Natural killer cell (primary cell): ENCODE results near the gene COA3. TPM values are rescaled to one million over a fixed set of nuclear protein-coding genes. Genes with fewer than 3 reads are reported as not detected.

ENCODE experiments used
- ATAC-seq, 3 donors: fragments of 150-1000 bp in 2 of 3; fragments of 200-7000 bp in 1 of 3; cut with Tn5 transposase; 1 replicate in 1 of 3; 2 replicates in 2 of 3; pipeline ENCODE4 v1.10.0; 2021; ENCODE audit warnings: mild to moderate bottlenecking in 2 of 3, moderate library complexity in 2 of 3
- DNase-seq, 2 donors: peaks; one replicate each; pipeline versions ENCODE4 v3.0.0 to v3.0.0-alpha.2; 2013 to 2021; ENCODE audit warnings: mixed read lengths in 1 of 2
- H3K27ac ChIP-seq: one replicate; pipeline ENCODE4 v1.5.1; 2013; ENCODE audit warnings: mild to moderate bottlenecking, low read length
- H3K27me3 ChIP-seq: one replicate; pipeline ENCODE4 v1.6.1; 2013; ENCODE audit warnings: low read length; ENCODE audit not compliant: control insufficient read depth, insufficient read depth
- H3K36me3 ChIP-seq: one replicate; pipeline ENCODE4 v1.6.1; 2013; ENCODE audit warnings: low read length; ENCODE audit not compliant: control insufficient read depth, insufficient read depth
- H3K4me1 ChIP-seq: one replicate; pipeline ENCODE4 v1.6.1; 2013; ENCODE audit warnings: low read length; ENCODE audit not compliant: control insufficient read depth, insufficient read depth
- H3K4me3 ChIP-seq: one replicate; pipeline ENCODE4 v1.5.1; 2013; ENCODE audit warnings: low read length
- H3K9me3 ChIP-seq: one replicate; pipeline ENCODE4 v1.6.1; 2013; ENCODE audit warnings: low read length; ENCODE audit not compliant: control insufficient read depth, insufficient read depth
- H3K27ac Mint-ChIP-seq, 2 donors: one replicate each; pipeline ENCODE4 v1.8.0; 2022; ENCODE audit warnings: mild to moderate bottlenecking in 2 of 2, mixed read lengths in 2 of 2, moderate library complexity in 1 of 2
- H3K27me3 Mint-ChIP-seq, 2 donors: one replicate each; pipeline ENCODE4 v1.8.0; 2022; ENCODE audit warnings: low read depth in 2 of 2, mixed read lengths in 2 of 2
- H3K36me3 Mint-ChIP-seq: one replicate; pipeline ENCODE4 v1.8.0; 2022; ENCODE audit warnings: mixed read lengths
- H3K4me1 Mint-ChIP-seq, 2 donors: one replicate each; pipeline ENCODE4 v1.8.0; 2022; ENCODE audit warnings: mixed read lengths in 2 of 2
- H3K4me3 Mint-ChIP-seq: one replicate; pipeline ENCODE4 v1.8.0; 2022; ENCODE audit warnings: mild to moderate bottlenecking, moderate library complexity, mixed read lengths
- H3K9me3 Mint-ChIP-seq, 2 donors: one replicate each; pipeline ENCODE4 v1.8.0; 2022; ENCODE audit warnings: mixed read lengths in 2 of 2
- WGBS: methylation state at CpG from one replicate; pipeline ENCODE4 v1.1.7; 2013; ENCODE audit warnings: missing lambda C conversion rate; ENCODE audit not compliant: insufficient coverage; 5-methylcytosine and 5-hydroxymethylcytosine counted together
- intact Hi-C: fragments of 100-400 bp; cut with micrococcal nuclease; formaldehyde crosslinking; loops from one replicate; pipeline ENCODE4 v1.14.2; 2022
- total RNA-seq, 4 donors: library from RNA; stranded (reverse); fragments of 120-200 nt in 1 of 4; gene quantifications; one replicate each; pipeline versions ENCODE4 v1.2.3 to v1.2.4, GENCODE V29; 2013 to 2022
- TF ChIP-seq, protein P1 (sequence below): fragments of 200-600 bp; IDR thresholded peaks from one replicate; pipeline ENCODE4 v1.8.0; 2022; ENCODE audit warnings: antibody characterized with exemption

The COA3 gene
- total RNA-seq, 3 donors from 2014 or later (not counting 1 experiment from before 2014, with no cell fraction given) = 12.9 to 19.3 (median 13.1) TPM

DNA sequence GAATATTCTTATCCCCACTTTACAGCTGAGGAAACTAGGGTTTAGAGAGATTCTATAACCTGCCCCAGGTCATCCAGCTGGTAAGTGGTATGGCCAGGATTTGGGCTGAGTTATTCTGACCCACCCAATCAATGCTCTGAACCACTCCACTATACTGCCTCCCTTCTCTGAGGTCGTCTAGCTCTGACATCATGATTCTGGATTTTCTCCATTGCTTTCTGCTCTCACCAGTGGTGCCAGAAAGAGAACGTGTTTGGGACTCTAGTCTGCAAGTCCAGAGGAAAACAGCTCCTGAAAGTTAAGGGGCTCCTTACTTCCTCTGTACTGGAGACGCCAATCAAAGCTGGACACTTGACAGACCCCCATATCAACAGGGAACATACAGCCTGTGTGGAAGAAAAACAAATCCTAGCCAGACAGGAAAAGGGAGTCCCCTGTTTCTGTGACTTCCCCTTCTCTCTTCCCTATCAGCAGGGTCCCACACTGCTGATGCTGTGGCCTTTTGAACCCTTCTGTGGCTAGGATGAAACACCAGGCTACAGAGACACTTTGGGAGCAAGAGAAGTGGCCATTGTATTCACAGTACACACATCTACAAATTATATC, 47.7 kb downstream of the COA3 start:
- Histone ChIP-seq H3K4me3 (no peak overlapping the region), H3K9me3 (no peaks in the 10 kb centered on the region), H3K27ac (no peak overlapping the region), H3K27me3 (peaks cover 6% of the 10 kb centered on the region), H3K4me1 (no peaks in the 10 kb centered on the region), H3K36me3 (no peaks in the 10 kb centered on the region)
- no peak for DNase-seq
- no peak for ATAC-seq
- Mint-ChIP-seq H3K36me3 (no peaks in the 10 kb centered on the region), H3K4me1 (no peaks in the 10 kb centered on the region), H3K27ac (no peak overlapping the region), H3K9me3 (no peaks in the 10 kb centered on the region), H3K27me3 (peaks cover 19 to 31% of the 10 kb centered on the region in 2 donors), H3K4me3 (no peak overlapping the region)
- 6% methylated on average over 3 of the region's 3 CpGs for WGBS
- TF ChIP-seq, protein P1, sequence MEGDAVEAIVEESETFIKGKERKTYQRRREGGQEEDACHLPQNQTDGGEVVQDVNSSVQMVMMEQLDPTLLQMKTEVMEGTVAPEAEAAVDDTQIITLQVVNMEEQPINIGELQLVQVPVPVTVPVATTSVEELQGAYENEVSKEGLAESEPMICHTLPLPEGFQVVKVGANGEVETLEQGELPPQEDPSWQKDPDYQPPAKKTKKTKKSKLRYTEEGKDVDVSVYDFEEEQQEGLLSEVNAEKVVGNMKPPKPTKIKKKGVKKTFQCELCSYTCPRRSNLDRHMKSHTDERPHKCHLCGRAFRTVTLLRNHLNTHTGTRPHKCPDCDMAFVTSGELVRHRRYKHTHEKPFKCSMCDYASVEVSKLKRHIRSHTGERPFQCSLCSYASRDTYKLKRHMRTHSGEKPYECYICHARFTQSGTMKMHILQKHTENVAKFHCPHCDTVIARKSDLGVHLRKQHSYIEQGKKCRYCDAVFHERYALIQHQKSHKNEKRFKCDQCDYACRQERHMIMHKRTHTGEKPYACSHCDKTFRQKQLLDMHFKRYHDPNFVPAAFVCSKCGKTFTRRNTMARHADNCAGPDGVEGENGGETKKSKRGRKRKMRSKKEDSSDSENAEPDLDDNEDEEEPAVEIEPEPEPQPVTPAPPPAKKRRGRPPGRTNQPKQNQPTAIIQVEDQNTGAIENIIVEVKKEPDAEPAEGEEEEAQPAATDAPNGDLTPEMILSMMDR = no peak
- intact Hi-C loops = no loop called here

DNA sequence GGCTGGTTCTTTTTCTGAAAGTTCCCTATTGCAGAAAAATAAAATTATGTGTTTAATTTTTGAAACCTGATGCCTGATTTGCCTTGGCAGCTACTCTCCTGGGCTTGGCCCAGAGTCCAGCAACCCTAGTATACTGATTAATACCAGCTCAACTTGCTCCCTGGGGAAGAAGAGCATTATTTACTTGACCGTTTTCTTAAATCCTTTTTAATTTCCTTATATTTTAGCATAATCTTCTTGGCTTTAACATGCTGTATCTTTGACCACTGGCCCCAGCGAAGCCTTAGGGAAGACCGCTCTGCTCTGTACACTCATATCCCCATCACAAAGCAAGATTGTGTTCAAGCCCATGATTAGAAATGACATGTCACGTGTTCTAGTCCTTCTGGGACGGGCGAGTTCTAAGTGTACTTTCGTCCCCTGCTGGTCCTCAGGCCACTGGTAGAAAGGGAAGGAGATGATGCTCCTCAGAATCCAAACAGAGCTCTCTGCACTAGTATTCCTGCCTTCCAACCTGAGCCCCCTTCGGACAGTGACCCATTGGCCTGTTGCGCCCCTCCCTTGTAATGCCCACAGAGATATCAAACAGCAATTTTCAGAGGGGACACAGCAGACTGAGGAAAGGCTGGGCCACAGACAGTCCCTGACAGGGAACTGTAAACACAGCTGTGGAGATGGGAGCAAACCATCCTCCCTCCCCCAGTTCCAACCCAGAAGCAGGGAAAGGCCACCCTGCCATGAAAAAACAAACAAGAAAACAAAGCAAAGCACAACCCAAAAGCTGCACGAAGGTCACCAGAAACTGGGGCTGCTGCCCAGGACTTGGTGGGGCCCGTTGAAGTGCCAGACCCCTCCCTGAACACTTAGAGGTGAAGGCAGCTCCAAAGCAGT, 49.4 kb downstream of the COA3 start:
- H3K27ac Mint-ChIP-seq = no peak overlapping the region
- intact Hi-C loops = no loop called here
- TF ChIP-seq, protein P1 = no peak
- H3K36me3 Mint-ChIP-seq = no peaks in the 10 kb centered on the region
- no peaks in the 10 kb centered on the region for H3K9me3 ChIP-seq
- peaks cover 9% of the 10 kb centered on the region for H3K4me1 ChIP-seq
- H3K9me3 Mint-ChIP-seq = no peaks in the 10 kb centered on the region
- ATAC-seq = no peak
- peaks cover 6 to 8% of the 10 kb centered on the region in 2 donors for H3K4me1 Mint-ChIP-seq
- H3K27me3 ChIP-seq = peaks cover 6% of the 10 kb centered on the region
- H3K27ac ChIP-seq = no peak overlapping the region
- no peak for DNase-seq
- peaks cover 16 to 25% of the 10 kb centered on the region in 2 donors for H3K27me3 Mint-ChIP-seq
- no peak overlapping the region for H3K4me3 ChIP-seq
- WGBS = 94% methylated on average over 11 of the region's 11 CpGs
- H3K4me3 Mint-ChIP-seq = no peak overlapping the region
- no peaks in the 10 kb centered on the region for H3K36me3 ChIP-seq

DNA sequence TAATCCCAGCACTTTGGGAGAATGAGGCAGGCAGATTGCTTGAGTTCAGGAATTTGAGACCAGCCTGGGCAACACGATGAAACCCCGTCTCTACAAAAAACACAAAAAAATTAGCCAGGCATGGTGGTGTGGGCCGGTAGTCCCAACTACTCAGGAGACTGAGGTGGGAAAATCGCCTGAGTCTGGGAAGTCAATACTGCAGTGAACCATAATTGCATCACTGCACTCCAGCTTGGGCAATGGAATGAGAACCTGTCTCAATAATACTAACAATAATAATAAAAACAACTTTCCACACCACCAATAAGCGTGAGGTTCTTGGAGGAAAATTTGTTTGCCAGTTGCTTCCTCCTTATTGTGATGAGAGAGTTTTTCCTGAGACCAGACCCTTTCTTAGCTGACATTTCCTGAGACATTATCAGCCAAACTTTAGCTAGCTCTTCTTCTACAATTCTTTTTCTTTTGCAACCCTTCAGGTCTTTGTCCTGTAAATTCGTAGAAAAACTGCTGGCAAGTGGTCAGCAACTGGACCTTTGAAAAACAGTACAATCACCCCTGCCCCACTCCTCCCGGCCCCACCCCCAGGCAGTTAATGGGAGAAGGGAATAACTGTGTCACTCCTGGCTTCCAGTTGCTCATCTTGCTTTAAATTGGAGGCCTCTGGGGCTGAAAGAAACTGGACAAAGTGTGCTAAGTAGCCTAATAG, 50.1 kb downstream of the COA3 start:
- no peak overlapping the region for H3K27ac ChIP-seq
- 80% methylated on average over 6 of the region's 7 CpGs for WGBS
- Mint-ChIP-seq H3K9me3 (no peaks in the 10 kb centered on the region), H3K27me3 (peaks cover 12 to 25% of the 10 kb centered on the region in 2 donors), H3K4me3 (no peak overlapping the region), H3K4me1 (peaks cover 14 to 16% of the 10 kb centered on the region in 2 donors), H3K36me3 (no peaks in the 10 kb centered on the region), H3K27ac (no peak overlapping the region)
- H3K27me3 ChIP-seq = peaks cover 6% of the 10 kb centered on the region
- intact Hi-C loops = no loop called here
- H3K4me3 ChIP-seq = no peak overlapping the region
- ATAC-seq (no peak), DNase-seq (no peak)
- H3K36me3 ChIP-seq = no peaks in the 10 kb centered on the region
- H3K9me3 ChIP-seq = no peaks in the 10 kb centered on the region
- TF ChIP-seq, protein P1 = no peak
- peaks cover 17% of the 10 kb centered on the region for H3K4me1 ChIP-seq

Other genes with a start within 250 kb of the COA3 start
- gene HSD17B1, start 245.8 kb downstream of the COA3 start, total RNA-seq = 1 to 10 TPM in 2 of 3 donors, under 1 TPM in 1; 0.68 to 1.6 (median 1.2) TPM
- gene COASY, start 236.6 kb downstream of the COA3 start, total RNA-seq = 10 to 100 TPM; 61.1 to 67.8 (median 62.3) TPM
- 10 to 100 TPM; 38.9 to 58.2 (median 42.6) TPM for gene MLX, start 231.6 kb downstream of the COA3 start, total RNA-seq
- gene PSMC3IP, start 221.0 kb downstream of the COA3 start, total RNA-seq = 1 to 10 TPM; 5.0 to 6.2 (median 5.7) TPM
- gene RETREG3, start 189.3 kb downstream of the COA3 start, total RNA-seq = 100 to 1,000 TPM in 2 of 3 donors, 10 to 100 TPM in 1; 76.0 to 114 (median 101) TPM
- 10 to 100 TPM in 2 of 3 donors, 1 to 10 TPM in 1; 9.7 to 16.5 (median 13.0) TPM for gene TUBG1, start 189.0 kb downstream of the COA3 start, total RNA-seq
- gene TUBG2, start 139.4 kb downstream of the COA3 start, total RNA-seq = 10 to 100 TPM in 1 of 3 donors, 1 to 10 TPM in 2; 7.8 to 14.2 (median 9.6) TPM
- gene PLEKHH3, start 121.7 kb downstream of the COA3 start, total RNA-seq = 1 to 10 TPM in 1 of 3 donors, under 1 TPM in 2; 0.14 to 1.8 (median 0.26) TPM
- 1 to 10 TPM; 1.2 to 2.6 (median 1.2) TPM for gene CCR10, start 116.9 kb downstream of the COA3 start, total RNA-seq
- under 1 TPM; 0.33 to 0.85 (median 0.39) TPM for gene CNTNAP1, start 116.2 kb downstream of the COA3 start, total RNA-seq
- gene EZH1, start 53.7 kb downstream of the COA3 start, total RNA-seq = 10 to 100 TPM; 68.8 to 92.7 (median 74.1) TPM
- gene RAMP2, start 37.5 kb downstream of the COA3 start, total RNA-seq = not detected
- 10 to 100 TPM; 39.9 to 46.4 (median 41.5) TPM for gene VPS25, start 25.3 kb downstream of the COA3 start, total RNA-seq
- under 1 TPM in 2 of 3 donors, not detected in 1; 0.09 to 0.13 TPM for gene WNK4, start 18.1 kb downstream of the COA3 start, total RNA-seq
- not detected for gene CNTD1, start 157 bp upstream of the COA3 start, total RNA-seq
- gene BECN1, start 25.6 kb upstream of the COA3 start, total RNA-seq = 100 to 1,000 TPM; 148 to 164 (median 150) TPM
- 10 to 100 TPM; 82.8 to 92.5 (median 90.6) TPM for gene PSME3, start 34.7 kb upstream of the COA3 start, total RNA-seq
- 1 to 10 TPM; 3.0 to 3.9 (median 3.5) TPM for gene AOC2, start 45.9 kb upstream of the COA3 start, total RNA-seq
- 1 to 10 TPM in 1 of 3 donors, under 1 TPM in 2; 0.52 to 1.0 (median 0.73) TPM for gene AOC3, start 52.5 kb upstream of the COA3 start, total RNA-seq
- not detected for gene G6PC1, start 102.1 kb upstream of the COA3 start, total RNA-seq
- 10 to 100 TPM; 46.1 to 61.8 (median 57.1) TPM for gene AARSD1, start 165.8 kb upstream of the COA3 start, total RNA-seq
- under 1 TPM in 2 of 3 donors, not detected in 1; 0.53 to 0.87 TPM for gene PTGES3L, start 181.4 kb upstream of the COA3 start, total RNA-seq
- 10 to 100 TPM; 11.6 to 15.8 (median 14.6) TPM for gene RUNDC1, start 181.9 kb upstream of the COA3 start, total RNA-seq
- 100 to 1,000 TPM; 555 to 671 (median 608) TPM for gene RPL27, start 199.7 kb upstream of the COA3 start, total RNA-seq
- gene IFI35, start 208.1 kb upstream of the COA3 start, total RNA-seq = 10 to 100 TPM; 50.0 to 66.8 (median 59.4) TPM
- 10 to 100 TPM; 21.1 to 32.1 (median 31.9) TPM for gene VAT1, start 223.7 kb upstream of the COA3 start, total RNA-seq
- under 1 TPM; 0.12 to 0.58 (median 0.14) TPM for gene RND2, start 226.5 kb upstream of the COA3 start, total RNA-seq